BLaER1 treated with 17β-estradiol and CSF1 and Interleukin-3, amounts not matched to agents 10 nM and 100 nM (cell line): Measurements from ENCODE around the gene ZMYM2.
A peak's percentile ranks its signal among the peaks of the same experiment; 100 is the strongest.
"Not testable (repeated sequence)": the region's sequence is repeated elsewhere in the genome, so short reads cannot be mapped to it uniquely, and the experiment has no call there.

Experiments used
- H3K27ac ChIP-seq, 11 experiments: shearing (Covaris generic); formaldehyde crosslinking; 2 replicates each; pipeline ENCODE4 v1.8.1; 2022
- H3K27me3 ChIP-seq, 11 experiments: shearing (Covaris generic); formaldehyde crosslinking; 2 replicates each; pipeline ENCODE4 v1.8.1; 2022
- H3K36me3 ChIP-seq, 11 experiments: shearing (Covaris generic); formaldehyde crosslinking; 2 replicates each; pipeline ENCODE4 v1.8.1; 2022
- H3K4me1 ChIP-seq, 10 experiments: shearing (Covaris generic); formaldehyde crosslinking; 2 replicates each; pipeline ENCODE4 v1.8.1; 2022
- H3K4me2 ChIP-seq, 11 experiments: shearing (Covaris generic); formaldehyde crosslinking; 2 replicates each; pipeline ENCODE4 v1.8.1; 2022
- H3K4me3 ChIP-seq, 10 experiments: shearing (Covaris generic); formaldehyde crosslinking; 2 replicates each; pipeline ENCODE4 v1.8.1; 2022
- H3K9ac ChIP-seq, 11 experiments: shearing (Covaris generic); formaldehyde crosslinking; 2 replicates each; pipeline ENCODE4 v1.8.1; 2022
- H3K9me3 ChIP-seq, 11 experiments: shearing (Covaris generic); formaldehyde crosslinking; replicated peaks in 1 of 11; 2 replicates each; pipeline ENCODE4 v1.8.1; 2022
- H4K20me1 ChIP-seq, 11 experiments: shearing (Covaris generic); formaldehyde crosslinking; 2 replicates each; pipeline ENCODE4 v1.8.1; 2022
- Cebpa-rat ChIP-seq, 11 experiments: shearing (Covaris generic); IDR thresholded peaks; 2 replicates each; pipeline ENCODE4 v1.8.1; 2022

Gene ZMYM2

DNA sequence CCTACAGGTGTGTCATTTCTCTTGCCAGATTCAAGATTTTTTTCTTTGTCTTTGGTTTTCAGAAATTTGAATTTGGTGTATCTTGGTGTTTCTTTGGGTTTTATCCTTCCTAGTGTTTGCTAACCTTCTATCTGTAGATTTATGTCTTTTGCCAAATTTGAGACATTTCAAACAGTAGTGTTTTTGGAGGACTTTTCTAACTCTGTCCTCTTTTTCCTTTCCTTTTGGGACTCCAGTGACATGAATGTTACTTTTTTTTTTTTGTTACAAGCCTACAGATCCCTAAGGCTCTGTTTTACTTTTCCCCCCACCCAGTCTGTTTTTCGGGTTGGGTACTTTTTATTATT is 58.8 kb downstream of the ZMYM2 start:
- Histone ChIP-seq H3K27ac (no peak overlapping the region), H4K20me1 (peaks cover 0 to 82% (median 0%) of the 10 kb centered on the region in 11 experiments; a peak in 8 of 22 replicates), H3K9me3 (peaks cover 41 to 54% (median 51%) of the 10 kb centered on the region in 11 experiments), H3K4me2 (no peak overlapping the region), H3K27me3 (no peaks in the 10 kb centered on the region), H3K4me1 (no peaks in the 10 kb centered on the region), H3K4me3 (no peak overlapping the region), H3K9ac (no peak overlapping the region), H3K36me3 (peaks cover 91 to 100% (median 98%) of the 10 kb centered on the region in 11 experiments)
- TF ChIP-seq Cebpa-rat (IDR thresholded peaks at IDR 0.05) = no peak

DNA sequence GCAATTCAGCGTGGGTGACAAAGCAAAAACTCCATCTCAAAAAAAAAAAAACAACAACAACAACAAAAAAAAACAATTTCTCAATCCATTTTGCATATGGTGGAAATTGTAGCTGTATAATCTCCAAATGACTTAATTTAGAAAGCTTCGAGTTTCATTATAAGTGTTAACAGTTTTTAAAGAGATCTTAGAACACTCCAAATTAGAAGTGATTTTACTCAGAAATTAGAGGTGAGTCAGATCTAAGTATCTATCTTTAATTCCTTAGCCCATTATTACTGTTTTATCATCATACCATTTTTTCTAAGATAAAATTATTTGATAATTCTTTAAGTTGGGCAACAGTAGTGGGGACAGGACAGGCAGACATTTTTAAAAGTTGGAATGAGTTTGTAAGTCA is 60.5 kb downstream of the ZMYM2 start:
- H3K36me3 ChIP-seq = peaks cover 85 to 99% (median 89%) of the 10 kb centered on the region in 11 experiments
- H4K20me1 ChIP-seq = peaks cover 0 to 85% (median 5%) of the 10 kb centered on the region in 11 experiments; a peak in 12 of 22 replicates
- H3K27ac ChIP-seq = no peak overlapping the region
- no peak overlapping the region for H3K9ac ChIP-seq
- H3K9me3 ChIP-seq = peaks cover 29 to 37% (median 34%) of the 10 kb centered on the region in 11 experiments
- no peak for TF ChIP-seq Cebpa-rat (IDR thresholded peaks at IDR 0.05)
- H3K27me3 ChIP-seq = no peaks in the 10 kb centered on the region
- no peak overlapping the region for H3K4me2 ChIP-seq
- H3K4me3 ChIP-seq = no peak overlapping the region
- peaks cover 0 to 2% (median 0%) of the 10 kb centered on the region in 10 experiments; a peak in 4 of 20 replicates for H3K4me1 ChIP-seq

DNA sequence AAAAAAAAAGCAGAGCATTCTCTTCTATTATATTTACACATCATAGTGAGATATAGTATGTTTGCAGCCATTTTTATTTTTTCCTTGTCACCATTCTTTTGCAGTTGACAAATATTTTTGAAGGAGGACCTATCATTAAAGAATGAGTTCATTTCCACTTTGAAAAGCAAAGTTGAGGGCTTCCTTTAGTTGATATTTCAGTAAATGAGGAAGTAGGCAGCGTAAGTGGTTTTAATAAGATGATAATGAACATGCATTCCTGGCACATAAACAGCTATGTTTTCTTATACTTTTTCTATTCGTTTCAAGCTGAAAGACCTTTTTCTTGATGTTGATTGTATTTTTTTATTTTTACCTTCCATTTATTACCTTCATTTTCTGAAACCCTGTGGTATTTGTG is 66.2 kb downstream of the ZMYM2 start:
- no peak overlapping the region for H3K9ac ChIP-seq
- TF ChIP-seq Cebpa-rat (IDR thresholded peaks at IDR 0.05) = no peak
- H3K4me2 ChIP-seq = peak overlapping the region in 4 of 11 experiments; percentile 0 to 9 (median 6); a peak in 1 of 22 replicates
- no peak overlapping the region for H3K27ac ChIP-seq
- H3K27me3 ChIP-seq = no peaks in the 10 kb centered on the region
- no peak overlapping the region for H3K4me3 ChIP-seq
- H3K9me3 ChIP-seq = no peaks in the 10 kb centered on the region
- peaks cover 0 to 91% (median 6%) of the 10 kb centered on the region in 11 experiments; a peak in 12 of 22 replicates for H4K20me1 ChIP-seq
- H3K36me3 ChIP-seq = peaks cover 68 to 99% (median 82%) of the 10 kb centered on the region in 11 experiments
- H3K4me1 ChIP-seq = peaks cover 0 to 17% (median 6%) of the 10 kb centered on the region in 10 experiments; a peak in 10 of 20 replicates

- H3K4me1 ChIP-seq = peaks cover 0 to 15% (median 6%) of the 10 kb centered on the region in 10 experiments; a peak in 10 of 20 replicates
- no peak overlapping the region for H3K9ac ChIP-seq
- no peak for TF ChIP-seq Cebpa-rat (IDR thresholded peaks at IDR 0.05)
- H3K27me3 ChIP-seq = no peaks in the 10 kb centered on the region
- H3K4me2 ChIP-seq = no peak overlapping the region
- H3K27ac ChIP-seq = no peak overlapping the region
- peaks cover 0 to 76% (median 5%) of the 10 kb centered on the region in 11 experiments; a peak in 9 of 22 replicates for H4K20me1 ChIP-seq
- H3K9me3 ChIP-seq = no peaks in the 10 kb centered on the region
- no peak overlapping the region for H3K4me3 ChIP-seq
- H3K36me3 ChIP-seq = peaks cover 76 to 100% (median 90%) of the 10 kb centered on the region in 11 experiments
Measured at GRCh38 chr13:20028953-20029352, 70.4 kb downstream of the ZMYM2 start.

GRCh38 chr13:20033486-20033885 is 75.0 kb downstream of the ZMYM2 start:
- H3K9me3 ChIP-seq = peaks cover 10 to 15% (median 13%) of the 10 kb centered on the region in 11 experiments
- H3K4me2 ChIP-seq = no peak overlapping the region
- H3K9ac ChIP-seq = no peak overlapping the region
- no peak for TF ChIP-seq Cebpa-rat (IDR thresholded peaks at IDR 0.05)
- H4K20me1 ChIP-seq = peaks cover 0 to 70% (median 7%) of the 10 kb centered on the region in 11 experiments; a peak in 7 of 22 replicates
- H3K27ac ChIP-seq = no peak overlapping the region
- H3K4me3 ChIP-seq = no peak overlapping the region
- H3K4me1 ChIP-seq = peaks cover 0 to 17% (median 13%) of the 10 kb centered on the region in 10 experiments; a peak in 12 of 20 replicates
- peaks cover 84 to 100% (median 98%) of the 10 kb centered on the region in 11 experiments for H3K36me3 ChIP-seq
- no peaks in the 10 kb centered on the region for H3K27me3 ChIP-seq

DNA sequence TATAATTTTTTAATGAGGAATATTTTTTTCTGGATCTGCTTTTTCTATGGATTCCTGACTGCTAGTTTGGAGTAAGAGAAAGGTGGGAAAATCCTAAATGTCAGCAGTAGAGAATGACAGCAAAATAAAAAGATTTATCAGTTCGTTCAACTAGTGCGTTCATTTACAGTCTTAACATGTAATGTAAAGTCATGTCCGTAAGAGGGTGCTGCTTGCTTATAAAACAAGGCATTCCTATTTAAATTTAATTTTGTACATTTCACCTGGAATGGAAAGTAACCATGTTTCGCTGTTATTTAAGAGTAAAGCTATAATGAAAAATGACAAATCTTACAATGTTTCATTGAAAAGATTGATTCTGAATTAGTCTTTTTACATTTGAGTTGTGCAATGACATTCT is 76.6 kb downstream of the ZMYM2 start:
- Histone ChIP-seq H3K9ac (no peak overlapping the region), H3K4me3 (no peak overlapping the region), H3K27ac (no peak overlapping the region), H3K4me1 (peaks cover 0 to 17% (median 13%) of the 10 kb centered on the region in 10 experiments; a peak in 12 of 20 replicates), H3K9me3 (peaks cover 11 to 29% (median 25%) of the 10 kb centered on the region in 11 experiments), H3K27me3 (no peaks in the 10 kb centered on the region), H3K36me3 (peaks cover 84 to 100% (median 98%) of the 10 kb centered on the region in 11 experiments), H4K20me1 (peaks cover 0 to 76% (median 8%) of the 10 kb centered on the region in 11 experiments; a peak in 8 of 22 replicates), H3K4me2 (peak overlapping the region in 3 of 11 experiments; percentile 6 to 32 (median 26); a peak in 3 of 22 replicates)
- no peak for TF ChIP-seq Cebpa-rat (IDR thresholded peaks at IDR 0.05)

DNA sequence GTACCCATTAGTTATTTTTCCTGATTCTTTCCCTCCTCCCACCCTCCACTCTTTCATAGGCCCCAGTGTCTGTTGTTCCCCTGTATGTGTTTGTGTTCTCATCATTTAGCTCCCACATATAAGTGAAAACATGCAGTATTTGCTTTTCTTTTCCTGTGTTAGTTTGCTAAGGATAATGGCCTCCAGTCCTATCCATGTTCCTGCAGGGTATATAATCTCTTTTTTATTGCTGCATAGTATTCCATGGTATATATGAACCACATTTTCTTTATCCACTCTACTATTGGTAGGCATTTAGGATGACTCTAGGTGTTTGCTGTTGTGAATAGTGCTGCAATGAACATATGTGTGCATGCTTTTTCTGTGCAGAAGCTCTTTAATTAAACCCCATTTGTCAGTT is 79.4 kb downstream of the ZMYM2 start:
- Histone ChIP-seq H3K9ac (no peak overlapping the region), H3K4me1 (peaks cover 0 to 17% (median 13%) of the 10 kb centered on the region in 10 experiments; a peak in 12 of 20 replicates), H3K9me3 (peaks cover 11 to 31% (median 26%) of the 10 kb centered on the region in 11 experiments), H4K20me1 (peaks cover 2 to 93% (median 24%) of the 10 kb centered on the region in 11 experiments; a peak in 16 of 22 replicates), H3K4me3 (no peak overlapping the region), H3K27ac (no peak overlapping the region), H3K36me3 (peaks cover 86 to 100% (median 100%) of the 10 kb centered on the region in 11 experiments), H3K4me2 (no peak overlapping the region), H3K27me3 (no peaks in the 10 kb centered on the region)
- no peak for TF ChIP-seq Cebpa-rat (IDR thresholded peaks at IDR 0.05)

DNA sequence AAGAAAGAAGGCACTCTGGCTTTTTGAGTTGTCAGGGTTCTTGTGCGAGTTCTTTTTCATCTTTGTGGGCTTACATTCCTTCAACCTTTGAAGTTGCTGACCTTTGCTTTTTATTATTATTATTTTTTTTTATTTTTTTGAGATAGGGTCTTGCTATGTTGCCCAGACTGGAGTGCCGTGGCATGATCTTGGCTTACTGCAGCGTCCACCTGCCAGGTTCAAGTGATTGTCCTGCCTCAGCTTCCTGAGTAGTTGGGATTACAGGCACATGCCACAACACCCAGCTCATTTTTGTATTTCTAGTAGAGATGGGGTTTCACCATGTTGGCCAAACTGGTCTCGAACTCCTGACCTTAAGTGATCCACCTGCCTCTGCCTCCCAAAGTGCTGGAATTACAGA is 84.1 kb downstream of the ZMYM2 start:
- not testable (repeated sequence) for H3K27ac ChIP-seq, H3K9ac ChIP-seq, H3K4me1 ChIP-seq, H3K4me3 ChIP-seq, H3K4me2 ChIP-seq, H3K27me3 ChIP-seq
- Histone ChIP-seq H3K36me3 (peaks cover 82 to 100% (median 93%) of the 10 kb centered on the region in 11 experiments), H3K9me3 (peaks cover 6 to 27% (median 20%) of the 10 kb centered on the region in 11 experiments), H4K20me1 (peaks cover 17 to 99% (median 42%) of the 10 kb centered on the region in 11 experiments; a peak in 18 of 22 replicates)

DNA sequence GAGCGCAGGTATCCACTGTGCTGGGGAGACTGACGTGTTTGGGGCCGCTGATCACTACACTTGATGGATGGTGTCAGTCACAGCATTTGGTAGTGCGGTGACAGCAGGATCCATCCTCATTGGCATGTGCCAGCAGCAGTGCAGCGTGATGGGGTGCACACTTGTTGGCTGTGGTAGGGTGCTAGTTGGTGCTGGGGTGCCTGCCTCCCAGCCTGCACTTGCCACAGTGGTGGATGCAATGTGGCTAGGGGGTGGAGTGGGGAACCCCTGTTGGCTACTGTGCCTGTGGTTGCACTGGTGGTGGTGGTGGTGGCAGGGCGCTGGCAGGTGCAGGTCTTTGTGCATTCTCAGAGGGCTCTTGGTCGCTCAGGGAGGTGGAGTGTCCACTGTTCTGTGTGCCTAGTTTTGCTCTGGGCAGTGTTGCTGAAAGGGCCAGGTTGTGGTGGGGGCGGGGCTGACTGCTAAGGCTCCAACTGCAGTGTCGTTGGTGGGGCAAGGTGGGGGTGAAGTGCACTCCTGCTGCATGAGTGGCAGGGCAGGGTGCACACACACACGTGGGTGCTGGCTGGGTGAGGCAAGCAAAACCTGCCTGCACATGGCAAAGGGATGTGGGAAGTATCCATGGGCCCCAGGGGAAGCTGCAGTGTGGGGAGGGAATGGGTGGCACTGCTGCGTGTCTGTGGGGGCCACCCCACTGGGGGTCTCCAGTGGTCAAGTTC is 84.8 kb downstream of the ZMYM2 start:
- Histone ChIP-seq H3K9ac (no peak overlapping the region), H3K4me3 (no peak overlapping the region), H3K4me1 (peaks cover 0 to 7% (median 2%) of the 10 kb centered on the region in 10 experiments; a peak in 14 of 20 replicates), H3K36me3 (peaks cover 74 to 97% (median 86%) of the 10 kb centered on the region in 11 experiments), H3K9me3 (peaks cover 0 to 19% (median 12%) of the 10 kb centered on the region in 11 experiments; a peak in 15 of 22 replicates), H3K4me2 (no peak overlapping the region), H3K27ac (no peak overlapping the region), H3K27me3 (no peaks in the 10 kb centered on the region), H4K20me1 (peaks cover 17 to 97% (median 41%) of the 10 kb centered on the region in 11 experiments; a peak in 18 of 22 replicates)
- no peak for TF ChIP-seq Cebpa-rat (IDR thresholded peaks at IDR 0.05)
